Measurements from ENCODE around the gene OR2G2.

- no peak for TF ChIP-seq CTCF (IDR thresholded peaks at IDR 0.05)
- TF ChIP-seq POLR2A (IDR thresholded peaks at IDR 0.05): no peak
These were observed 48.9 kb upstream of the OR2G2 start for GRCh38 chr1:247539215-247539614.

Measured in thyroid gland (tissue), 4 donors.